T47D (cell line): ENCODE results near the gene PLPPR3.

Experiments
- DNase-seq, 2 experiments: peaks; one replicate each; pipeline versions ENCODE4 v3.0.0 to v3.0.0-alpha.2; 2011 to 2012; ENCODE audit warnings: low read depth in 1 of 2, low spot score in 1 of 2
- JUND ChIP-seq: IDR thresholded peaks from 2 replicates; pipeline ENCODE4 v1.6.1; 2012; ENCODE audit warnings: low read depth
- in situ Hi-C: cut with HindIII; loops from 2 replicates; pipeline ENCODE4 v1.10.0; 2016; ENCODE audit warnings: low sequenced_read_pairs, low pct_unique_long_range_greater_than_20kb

The PLPPR3 gene

DNA sequence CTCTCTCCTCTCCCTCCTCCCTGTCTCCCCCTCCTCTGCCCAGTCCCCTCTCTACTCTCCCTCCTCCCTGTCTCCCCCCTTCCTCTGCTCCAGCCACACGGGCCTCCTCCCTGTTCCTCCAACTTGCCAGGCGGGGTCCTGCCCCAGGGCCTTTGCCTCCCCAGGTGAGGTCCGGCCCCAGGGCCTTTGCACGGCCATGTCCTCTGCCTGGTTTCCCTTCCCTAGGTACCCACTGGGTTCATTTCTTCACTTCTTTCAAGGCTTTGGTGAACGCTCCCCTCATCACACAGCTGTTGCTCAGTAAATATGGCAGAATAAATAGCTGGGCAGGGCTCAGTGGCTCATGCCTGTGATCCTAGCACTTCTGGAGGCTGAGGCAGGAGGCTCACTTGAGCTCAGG lies 49.7 kb downstream of the PLPPR3 start:
- no peak for DNase-seq
- TF ChIP-seq JUND, result no peak
- in situ Hi-C loops, result no loop called here

- in situ Hi-C loops, result no loop called here
Measured at GRCh38 chr19:771332-771785, 50.4 kb downstream of the PLPPR3 start.

GRCh38 chr19:769616-770015 lies 52.1 kb downstream of the PLPPR3 start:
- in situ Hi-C loops, result no loop called here
- TF ChIP-seq JUND, result no peak
- no peak for DNase-seq

More at GRCh38 chr19:771332-771785, 50.4 kb downstream of the PLPPR3 start:
- peak in 1 of 2 experiments; percentile 66 for DNase-seq
- TF ChIP-seq JUND, result no peak

DNA sequence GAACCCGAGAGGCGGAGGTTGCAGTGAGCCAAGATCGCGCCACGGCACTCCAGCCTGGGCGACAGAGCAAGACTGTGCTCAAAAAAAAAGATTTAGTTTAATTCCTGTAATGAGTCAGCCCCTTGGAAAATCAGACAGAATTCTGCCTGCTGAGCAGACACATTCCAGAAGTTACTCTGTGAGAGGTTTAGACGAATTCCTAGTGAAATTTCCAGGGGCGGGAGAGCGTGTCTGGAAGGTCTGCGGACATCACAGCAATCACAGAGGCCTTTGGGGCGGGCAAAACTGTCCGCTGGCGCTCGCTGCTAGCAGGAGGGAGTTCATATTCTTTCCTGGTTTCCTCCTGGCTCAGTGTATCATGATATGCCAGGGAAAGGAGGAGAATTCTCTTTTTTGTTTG lies 53.3 kb downstream of the PLPPR3 start:
- in situ Hi-C loops, result no loop called here
- no peak for TF ChIP-seq JUND
- DNase-seq, result no peak

GRCh38 chr19:765179-765738 lies 56.5 kb downstream of the PLPPR3 start:
- DNase-seq, result no peak
- no peak for TF ChIP-seq JUND
- in situ Hi-C loops, result no loop called here

- in situ Hi-C loops, result no loop called here
- no peak for DNase-seq
- TF ChIP-seq JUND, result no peak
Measured at GRCh38 chr19:764301-764700, 57.5 kb downstream of the PLPPR3 start.

DNA sequence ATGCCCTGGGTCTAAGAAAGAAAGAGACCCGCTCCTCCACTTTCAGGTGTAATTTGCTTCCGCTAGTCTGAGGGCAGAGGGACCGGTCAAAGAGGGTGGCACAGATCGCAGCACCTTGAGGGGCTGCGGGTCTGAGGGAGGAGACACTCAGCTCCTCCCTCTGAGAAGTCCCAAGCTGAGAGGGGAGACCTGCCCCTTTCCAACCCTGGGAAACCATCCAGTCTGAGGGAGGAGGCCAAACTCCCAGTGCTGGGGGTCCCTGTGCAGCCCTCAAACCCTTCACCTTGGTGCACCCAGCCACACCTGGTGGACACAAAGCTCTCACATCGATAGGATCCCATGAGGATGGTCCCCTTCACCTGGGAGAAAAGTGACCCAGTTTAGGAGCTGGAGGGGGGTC lies 57.9 kb downstream of the PLPPR3 start:
- no peak for TF ChIP-seq JUND
- in situ Hi-C loops, result no loop called here
- DNase-seq, result no peak

GRCh38 chr19:763181-763580 lies 58.6 kb downstream of the PLPPR3 start:
- no peak for DNase-seq
- in situ Hi-C loops, result no loop called here
- no peak for TF ChIP-seq JUND
